NT2/D1 (cell line): Measurements from ENCODE around the gene MNS1.

Source experiments
- SUZ12 ChIP-seq: IDR thresholded peaks from 2 replicates; pipeline ENCODE4 v1.6.1; 2011; ENCODE audit not compliant: insufficient read length, insufficient read depth; ENCODE audit errors: extremely low read depth
- ZNF274 ChIP-seq: IDR thresholded peaks from 2 replicates; pipeline ENCODE4 v1.6.1; 2011; ENCODE audit warnings: mild to moderate bottlenecking, low read depth, low read length

DNA sequence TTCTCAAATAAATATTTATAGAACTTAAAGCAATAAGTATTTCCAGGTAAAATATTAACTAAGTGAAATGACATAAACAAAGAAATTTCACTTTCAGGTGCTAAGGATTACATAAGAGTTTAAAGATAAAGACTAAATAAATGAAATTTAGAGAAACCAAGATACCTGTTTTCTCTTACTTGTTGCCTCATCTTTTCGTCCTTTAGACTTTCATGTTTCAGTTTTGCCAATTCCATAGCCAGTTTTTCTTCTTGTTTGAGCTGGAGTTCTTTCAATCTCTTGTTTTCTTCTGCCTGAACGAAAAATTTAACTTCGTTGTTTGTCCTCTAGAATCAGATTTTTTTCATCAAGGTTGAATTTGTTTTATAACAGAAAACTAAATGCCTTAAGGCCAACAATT is 8.7 kb downstream of the MNS1 start:
- no peak for TF ChIP-seq ZNF274
- TF ChIP-seq SUZ12, result no peak
